ENCODE measurements around the gene CATSPERB. TPM values are rescaled to one million over a fixed set of nuclear protein-coding genes. Genes with fewer than 3 reads are reported as not detected.

CATSPERB gene
- total RNA-seq, 4 donors from 2014 or later, result 0.93 to 4.8 (median 1.5) TPM

GRCh38 chr14:91585856-91586255 lies 146.0 kb downstream of the CATSPERB start:
- Histone ChIP-seq H3K27me3 (peaks cover 18% of the 10 kb centered on the region), H3K36me3 (no peaks in the 10 kb centered on the region), H3K4me3 (no peak overlapping the region), H3K4me1 (no peaks in the 10 kb centered on the region), H3K9me3 (peaks cover 0 to 6% (median 0%) of the 10 kb centered on the region in 3 donors), H3K27ac (no peak overlapping the region)
- TF ChIP-seq POLR2AphosphoS5 (IDR thresholded peaks at IDR 0.05), result no peak
- TF ChIP-seq, protein P1, sequence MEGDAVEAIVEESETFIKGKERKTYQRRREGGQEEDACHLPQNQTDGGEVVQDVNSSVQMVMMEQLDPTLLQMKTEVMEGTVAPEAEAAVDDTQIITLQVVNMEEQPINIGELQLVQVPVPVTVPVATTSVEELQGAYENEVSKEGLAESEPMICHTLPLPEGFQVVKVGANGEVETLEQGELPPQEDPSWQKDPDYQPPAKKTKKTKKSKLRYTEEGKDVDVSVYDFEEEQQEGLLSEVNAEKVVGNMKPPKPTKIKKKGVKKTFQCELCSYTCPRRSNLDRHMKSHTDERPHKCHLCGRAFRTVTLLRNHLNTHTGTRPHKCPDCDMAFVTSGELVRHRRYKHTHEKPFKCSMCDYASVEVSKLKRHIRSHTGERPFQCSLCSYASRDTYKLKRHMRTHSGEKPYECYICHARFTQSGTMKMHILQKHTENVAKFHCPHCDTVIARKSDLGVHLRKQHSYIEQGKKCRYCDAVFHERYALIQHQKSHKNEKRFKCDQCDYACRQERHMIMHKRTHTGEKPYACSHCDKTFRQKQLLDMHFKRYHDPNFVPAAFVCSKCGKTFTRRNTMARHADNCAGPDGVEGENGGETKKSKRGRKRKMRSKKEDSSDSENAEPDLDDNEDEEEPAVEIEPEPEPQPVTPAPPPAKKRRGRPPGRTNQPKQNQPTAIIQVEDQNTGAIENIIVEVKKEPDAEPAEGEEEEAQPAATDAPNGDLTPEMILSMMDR (IDR thresholded peaks at IDR 0.05), result no peak
- no peak for TF ChIP-seq POLR2A (IDR thresholded peaks at IDR 0.05)
- TF ChIP-seq EP300 (IDR thresholded peaks at IDR 0.05), result no peak
- no peak for ATAC-seq

DNA sequence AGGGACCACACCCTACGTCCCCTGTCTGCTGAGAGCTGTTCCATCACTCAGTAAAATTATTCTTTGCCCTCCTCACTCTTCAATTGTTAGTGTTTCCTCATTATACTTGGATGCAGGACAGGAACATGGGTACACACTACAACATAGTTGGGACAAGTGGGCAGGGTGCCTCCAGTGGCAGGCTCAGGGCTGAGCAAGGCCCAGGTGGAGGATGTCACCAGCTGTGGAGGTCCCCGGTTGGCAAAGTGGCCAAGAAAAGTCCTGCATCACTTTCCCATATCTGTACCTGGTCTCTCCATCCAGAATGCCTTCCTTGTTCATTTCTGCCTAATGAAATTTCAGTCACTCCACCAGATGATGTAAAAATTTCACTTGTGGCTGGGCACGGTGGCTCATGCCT lies 149.1 kb downstream of the CATSPERB start:
- no peak for TF ChIP-seq POLR2A (IDR thresholded peaks at IDR 0.05)
- TF ChIP-seq, protein P1 (IDR thresholded peaks at IDR 0.05), result no peak
- TF ChIP-seq POLR2AphosphoS5 (IDR thresholded peaks at IDR 0.05), result no peak
- no peak for TF ChIP-seq EP300 (IDR thresholded peaks at IDR 0.05)
- Histone ChIP-seq H3K27me3 (peaks cover 39% of the 10 kb centered on the region), H3K4me3 (no peak overlapping the region), H3K27ac (no peak overlapping the region), H3K4me1 (no peaks in the 10 kb centered on the region), H3K9me3 (peaks cover 0 to 12% (median 0%) of the 10 kb centered on the region in 3 donors), H3K36me3 (no peaks in the 10 kb centered on the region)
- WGBS, 2 donors (ENCODE audit: low coverage in 1 of 2), result 75% methylated on average over 1 of the region's 3 CpGs; no CpG with 5 or more reads in 1 of the 2 donors
- no peak for ATAC-seq

DNA sequence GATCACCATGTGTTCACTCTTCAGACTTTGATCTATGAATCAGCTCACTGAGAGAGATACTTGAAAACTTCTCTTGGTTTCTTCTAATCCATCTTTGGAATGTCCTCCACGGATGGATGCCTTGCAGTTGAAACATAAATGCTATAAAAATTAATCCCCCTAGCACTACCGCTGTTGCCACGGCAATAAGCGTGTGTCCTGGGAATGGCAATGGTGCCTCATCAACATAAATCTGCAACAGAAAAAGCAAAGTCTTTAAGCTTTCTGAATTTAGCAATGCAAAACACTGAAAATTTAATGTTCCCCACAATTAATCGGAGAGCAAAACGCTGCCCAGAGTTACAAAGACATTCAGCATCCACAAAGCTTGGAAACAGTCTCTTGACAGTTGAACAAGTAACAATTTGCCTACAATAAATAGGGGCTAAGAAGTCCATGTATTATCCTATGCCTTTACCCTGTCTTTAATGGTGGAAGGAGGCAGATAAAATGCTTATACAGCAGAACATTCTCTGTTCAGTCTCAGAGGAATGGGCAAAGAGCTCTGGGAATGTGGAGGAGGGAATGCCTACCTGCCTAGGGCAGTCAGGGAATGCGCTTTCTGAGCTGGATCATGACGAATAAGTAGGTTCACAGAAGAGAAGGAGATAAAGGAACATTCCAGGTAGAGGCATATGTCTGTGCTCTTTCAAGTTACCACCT lies 150.9 kb downstream of the CATSPERB start:
- H3K4me1 ChIP-seq, result no peaks in the 10 kb centered on the region
- no peak for ATAC-seq
- 40 to 49% methylated on average over 7 to 8 of the region's 8 CpGs for WGBS, 2 donors (ENCODE audit: low coverage in 1 of 2)
- peaks cover 0 to 15% (median 0%) of the 10 kb centered on the region in 3 donors for H3K9me3 ChIP-seq
- H3K36me3 ChIP-seq, result no peaks in the 10 kb centered on the region
- H3K4me3 ChIP-seq, result no peak overlapping the region
- no peak for TF ChIP-seq POLR2AphosphoS5 (IDR thresholded peaks at IDR 0.05)
- TF ChIP-seq, protein P1 (IDR thresholded peaks at IDR 0.05), result no peak
- no peak for TF ChIP-seq EP300 (IDR thresholded peaks at IDR 0.05)
- TF ChIP-seq POLR2A (IDR thresholded peaks at IDR 0.05), result no peak
- H3K27ac ChIP-seq, result no peak overlapping the region
- peaks cover 54% of the 10 kb centered on the region for H3K27me3 ChIP-seq

DNA sequence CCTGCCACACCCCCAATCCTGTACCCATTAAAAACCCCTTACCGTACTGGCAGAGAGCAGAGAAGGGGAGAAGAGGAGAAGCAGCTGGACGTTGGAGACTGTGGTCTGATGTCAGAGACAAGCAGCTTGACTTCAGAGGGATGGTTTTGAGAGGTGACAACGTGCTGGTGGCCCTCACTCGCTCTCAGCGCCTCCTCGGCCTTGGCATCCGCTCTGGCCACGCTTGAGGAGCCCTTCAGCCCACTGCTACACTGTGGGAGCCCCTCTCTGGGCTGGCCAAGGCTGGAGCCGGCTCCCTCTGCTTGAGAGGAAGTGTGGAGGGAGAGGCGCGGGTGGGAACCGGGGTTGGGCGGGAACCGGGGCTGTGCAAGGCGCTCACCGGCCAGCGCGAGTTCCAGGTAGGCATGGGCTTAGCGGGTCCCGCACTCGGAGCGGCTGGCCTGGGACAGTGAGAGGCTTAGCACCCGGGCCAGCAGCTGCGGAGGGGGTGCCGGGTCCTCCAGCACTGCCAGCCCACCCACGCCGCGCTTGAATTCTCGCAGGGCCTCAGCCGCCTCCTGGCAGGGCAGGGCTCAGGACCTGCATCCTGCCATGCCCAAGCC lies 154.2 kb downstream of the CATSPERB start:
- no peak for ATAC-seq
- Histone ChIP-seq H3K36me3 (no peaks in the 10 kb centered on the region), H3K4me1 (peaks cover 0 to 13% (median 8%) of the 10 kb centered on the region in 3 donors), H3K27ac (no peak overlapping the region), H3K9me3 (peaks cover 0 to 9% (median 0%) of the 10 kb centered on the region in 3 donors), H3K4me3 (no peak overlapping the region), H3K27me3 (peaks cover 63% of the 10 kb centered on the region)
- WGBS, 2 donors (ENCODE audit: low coverage in 1 of 2), result 83% methylated on average over 1 of the region's 30 CpGs; no CpG with 5 or more reads in 1 of the 2 donors
- TF ChIP-seq POLR2AphosphoS5 (IDR thresholded peaks at IDR 0.05), result no peak
- no peak for TF ChIP-seq EP300 (IDR thresholded peaks at IDR 0.05)
- TF ChIP-seq, protein P1 (IDR thresholded peaks at IDR 0.05), result no peak
- no peak for TF ChIP-seq POLR2A (IDR thresholded peaks at IDR 0.05)
